ENCODE results near the gene KRTAP10-6.

Gene KRTAP10-6

DNA sequence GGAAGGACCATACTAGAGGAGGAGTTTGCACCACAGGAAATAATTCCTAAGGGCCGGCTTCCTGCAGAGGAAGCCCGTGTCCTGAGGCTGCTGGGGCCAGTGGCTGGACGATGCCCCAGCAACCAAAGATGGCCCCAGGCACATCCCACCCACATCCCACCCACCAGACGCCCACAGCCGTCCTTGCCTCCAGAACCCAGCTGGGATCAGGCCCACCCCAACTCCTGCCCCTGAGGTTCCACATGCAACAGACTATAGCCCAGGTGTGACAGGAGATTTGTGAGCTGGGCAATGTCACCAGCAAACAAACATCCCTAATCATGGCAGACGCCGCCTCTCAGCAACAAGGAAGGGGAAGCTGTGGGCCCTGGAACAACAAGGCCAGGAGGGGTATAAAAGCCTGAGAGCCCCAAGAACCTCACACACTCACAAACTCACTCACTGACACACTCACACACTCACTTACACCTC, 34.4 kb upstream of the KRTAP10-6 start, which contains the start of gene KRTAP10-9:
Gene KRTAP10-9, plus strand, starts transcription at position 421 of the 471 bp plus-strand sequence. CDS start 79 bp downstream, outside the sequence.
- Histone ChIP-seq H3K9ac (ENCODE audit: low read depth, low read length) (no peak within 1 kb of the TSS), H3K36me3 (ENCODE audit: insufficient read depth, low read length) (no peaks in the 10 kb centered on the region)

DNA sequence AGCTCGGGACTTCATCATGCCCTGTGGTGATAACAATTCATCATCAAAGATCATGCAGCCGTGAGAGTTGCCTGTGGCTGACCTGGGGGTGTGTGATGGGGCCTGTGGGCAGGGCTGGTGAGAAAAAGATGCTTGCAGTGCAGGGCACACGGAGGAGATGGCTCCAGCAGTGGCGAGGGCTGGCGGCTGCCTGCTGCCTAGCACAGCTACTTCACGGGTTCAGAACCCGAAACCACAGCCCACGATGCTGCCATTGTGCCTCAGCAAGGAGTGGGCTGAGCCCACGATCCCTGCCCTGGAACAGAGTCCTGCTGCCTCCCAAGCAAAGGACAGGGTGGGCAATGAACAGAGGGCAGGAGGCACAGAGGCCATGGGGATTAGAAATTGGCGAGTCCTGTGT, 34.0 kb upstream of the KRTAP10-6 start:
- H3K9me3 ChIP-seq (ENCODE audit: control insufficient read depth, insufficient read depth, low read length): peaks cover 9% of the 10 kb centered on the region
- no peak overlapping the region for H3K9ac ChIP-seq (ENCODE audit: low read depth, low read length)
- no peaks in the 10 kb centered on the region for H3K4me1 ChIP-seq (ENCODE audit: insufficient read depth, low read length)
- H3K36me3 ChIP-seq (ENCODE audit: insufficient read depth, low read length): no peaks in the 10 kb centered on the region

More for the DNA sequence above, 34.4 kb upstream of the KRTAP10-6 start, which contains the start of gene KRTAP10-9:
- H3K9me3 ChIP-seq (ENCODE audit: control insufficient read depth, insufficient read depth, low read length): peaks cover 11% of the 10 kb centered on the region
- no peaks in the 10 kb centered on the region for H3K4me1 ChIP-seq (ENCODE audit: insufficient read depth, low read length)

DNA sequence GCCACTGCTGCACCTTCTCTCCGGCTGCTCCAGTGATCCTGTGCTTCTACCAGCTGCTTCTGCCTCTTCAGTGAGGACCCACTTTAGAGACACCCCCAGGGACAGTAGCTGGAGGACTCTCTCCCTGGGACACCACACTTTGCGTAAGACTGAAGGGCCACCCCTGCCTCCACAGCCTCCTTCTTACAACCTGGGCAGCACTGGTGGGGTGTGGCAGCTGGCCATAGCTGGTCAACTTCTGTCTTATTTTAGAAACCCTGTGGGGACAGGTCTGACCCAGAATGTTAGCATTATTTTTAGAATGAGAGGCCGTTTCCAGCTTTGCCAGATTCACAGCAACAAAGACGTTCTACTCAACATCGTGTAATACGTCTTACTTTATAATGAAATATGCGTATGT, 33.5 kb upstream of the KRTAP10-6 start:
- Histone ChIP-seq H3K4me1 (ENCODE audit: insufficient read depth, low read length) (no peaks in the 10 kb centered on the region), H3K36me3 (ENCODE audit: insufficient read depth, low read length) (no peaks in the 10 kb centered on the region), H3K9me3 (ENCODE audit: control insufficient read depth, insufficient read depth, low read length) (peaks cover 9% of the 10 kb centered on the region), H3K9ac (ENCODE audit: low read depth, low read length) (no peak overlapping the region)

DNA sequence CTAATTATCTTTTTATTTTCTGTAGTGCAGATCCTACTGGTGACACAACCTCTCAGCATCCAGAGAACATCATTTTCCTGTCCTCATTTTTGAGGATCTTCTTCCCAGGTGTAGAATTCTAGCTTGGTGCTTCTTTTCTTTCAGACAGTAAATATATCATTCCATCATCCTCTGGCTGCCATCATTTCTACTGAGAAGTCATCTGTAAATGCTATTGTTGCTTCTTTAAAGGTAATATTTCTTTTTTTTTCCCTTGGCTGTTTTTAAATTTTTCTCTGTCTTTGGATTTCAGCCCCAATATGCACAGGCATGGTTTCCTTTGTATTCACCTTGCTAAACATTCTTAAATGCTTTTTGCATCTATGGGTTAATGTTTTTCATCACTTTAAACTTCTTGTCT, 31.3 kb upstream of the KRTAP10-6 start:
- Histone ChIP-seq H3K9ac (ENCODE audit: low read depth, low read length) (no peak overlapping the region), H3K9me3 (ENCODE audit: control insufficient read depth, insufficient read depth, low read length) (peaks cover 14% of the 10 kb centered on the region), H3K36me3 (ENCODE audit: insufficient read depth, low read length) (no peaks in the 10 kb centered on the region), H3K4me1 (ENCODE audit: insufficient read depth, low read length) (no peaks in the 10 kb centered on the region)

DNA sequence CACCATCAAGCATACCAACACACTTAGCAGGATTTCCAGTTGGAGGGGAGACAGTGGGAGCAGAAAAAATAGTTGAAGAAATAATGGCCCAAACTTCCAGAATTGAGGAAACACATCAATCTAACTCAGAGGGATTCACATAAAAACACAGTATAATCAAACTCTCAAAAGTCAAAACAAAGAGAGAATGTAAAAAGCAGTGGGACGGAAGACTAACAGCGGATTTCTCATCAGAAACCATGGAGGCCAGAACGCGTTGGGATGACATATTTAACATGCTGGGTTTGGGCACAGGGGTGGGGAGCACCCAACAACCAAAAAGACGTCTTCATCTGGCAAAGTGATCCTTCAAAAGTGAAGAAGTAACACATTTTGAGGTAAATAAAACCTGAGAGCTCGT, 27.6 kb upstream of the KRTAP10-6 start:
- Histone ChIP-seq H3K9ac (ENCODE audit: low read depth, low read length) (no peak overlapping the region), H3K9me3 (ENCODE audit: control insufficient read depth, insufficient read depth, low read length) (peaks cover 14% of the 10 kb centered on the region), H3K36me3 (ENCODE audit: insufficient read depth, low read length) (no peaks in the 10 kb centered on the region), H3K4me1 (ENCODE audit: insufficient read depth, low read length) (no peaks in the 10 kb centered on the region)

DNA sequence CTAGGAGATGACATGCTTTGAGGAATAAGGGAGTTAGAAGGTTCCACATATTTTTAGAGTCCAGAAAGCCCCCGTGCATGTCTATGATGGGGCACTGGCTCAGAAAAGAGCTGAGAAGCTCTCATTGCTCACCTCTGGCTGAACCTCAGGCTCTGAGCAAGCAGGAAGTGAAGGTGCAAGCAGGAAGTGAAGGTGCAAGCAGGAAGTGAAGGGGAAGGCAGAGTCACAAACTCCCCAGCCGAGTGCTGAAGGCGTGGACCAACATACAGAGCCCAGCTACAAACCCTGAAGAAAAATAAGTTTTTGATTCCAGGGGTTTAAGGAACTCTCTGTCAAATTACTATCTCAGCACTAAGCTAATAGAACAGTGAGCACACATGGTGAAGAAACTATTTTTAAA, 26.6 kb upstream of the KRTAP10-6 start:
- Histone ChIP-seq H3K36me3 (ENCODE audit: insufficient read depth, low read length) (no peaks in the 10 kb centered on the region), H3K9me3 (ENCODE audit: control insufficient read depth, insufficient read depth, low read length) (peaks cover 11% of the 10 kb centered on the region), H3K4me1 (ENCODE audit: insufficient read depth, low read length) (no peaks in the 10 kb centered on the region), H3K9ac (ENCODE audit: low read depth, low read length) (no peak overlapping the region)

DNA sequence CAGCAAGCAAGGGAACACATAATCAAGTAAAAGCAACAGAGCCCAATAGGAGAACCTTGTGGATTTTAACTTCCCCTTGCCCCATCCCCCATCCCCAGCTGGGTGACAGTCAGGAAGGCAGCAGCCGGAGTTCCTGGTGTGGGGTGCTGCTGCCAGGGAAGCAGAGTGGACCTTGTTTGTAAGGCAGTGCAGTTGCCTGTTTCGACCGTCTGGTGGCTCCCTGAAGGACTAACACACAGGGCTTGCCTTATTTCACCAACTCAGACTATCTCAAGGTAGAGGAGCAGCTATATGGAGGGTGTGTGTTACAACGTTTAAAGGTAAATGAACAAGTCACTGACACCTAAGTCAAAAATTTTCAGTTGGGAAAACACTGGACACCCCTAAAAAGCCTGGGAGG, 26.2 kb upstream of the KRTAP10-6 start:
- H3K4me1 ChIP-seq (ENCODE audit: insufficient read depth, low read length): no peaks in the 10 kb centered on the region
- no peak overlapping the region for H3K9ac ChIP-seq (ENCODE audit: low read depth, low read length)
- H3K36me3 ChIP-seq (ENCODE audit: insufficient read depth, low read length): no peaks in the 10 kb centered on the region
- H3K9me3 ChIP-seq (ENCODE audit: control insufficient read depth, insufficient read depth, low read length): peaks cover 11% of the 10 kb centered on the region

DNA sequence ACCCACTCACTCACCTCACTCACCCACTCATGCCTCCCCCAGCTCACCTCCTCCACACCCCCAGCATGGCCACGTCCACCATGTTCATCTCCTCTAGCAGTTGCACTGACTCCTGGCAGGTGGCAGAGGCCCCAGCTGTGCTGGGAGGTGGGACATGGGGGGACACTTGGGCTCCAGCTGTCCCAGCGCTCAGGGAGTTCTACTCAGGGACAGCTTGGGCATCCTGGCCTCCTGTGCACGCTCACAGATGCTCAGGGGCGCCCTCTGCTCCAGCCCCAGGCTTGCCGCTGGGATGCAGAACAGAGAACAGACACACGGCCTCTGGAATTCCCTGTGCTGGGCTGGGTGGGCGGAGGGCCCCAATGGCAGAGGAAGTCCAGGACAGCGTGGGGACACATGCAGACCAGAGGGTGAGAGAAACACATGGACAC, 24.8 kb upstream of the KRTAP10-6 start:
- Histone ChIP-seq H3K4me1 (ENCODE audit: insufficient read depth, low read length) (no peaks in the 10 kb centered on the region), H3K9ac (ENCODE audit: low read depth, low read length) (no peak overlapping the region), H3K9me3 (ENCODE audit: control insufficient read depth, insufficient read depth, low read length) (peaks cover 7% of the 10 kb centered on the region), H3K36me3 (ENCODE audit: insufficient read depth, low read length) (no peaks in the 10 kb centered on the region)

DNA sequence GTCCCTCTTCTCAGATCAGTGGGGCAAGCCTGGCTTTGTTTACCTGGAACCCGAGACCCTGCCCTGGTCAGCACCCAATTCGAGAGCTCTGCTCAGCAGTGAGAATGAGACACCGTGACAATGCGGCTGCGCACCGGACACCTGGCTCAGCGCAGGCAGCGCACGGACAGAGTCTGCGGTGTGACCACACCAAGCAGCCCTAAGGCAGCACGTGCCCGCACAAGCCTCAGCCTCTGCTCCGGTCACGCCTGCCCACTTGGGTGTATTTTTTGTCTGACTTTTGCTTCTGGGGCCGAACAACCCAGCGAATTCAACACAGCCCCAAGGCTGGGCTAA, 24.3 kb upstream of the KRTAP10-6 start:
- no peaks in the 10 kb centered on the region for H3K4me1 ChIP-seq (ENCODE audit: insufficient read depth, low read length)
- peaks cover 5% of the 10 kb centered on the region for H3K9me3 ChIP-seq (ENCODE audit: control insufficient read depth, insufficient read depth, low read length)
- H3K36me3 ChIP-seq (ENCODE audit: insufficient read depth, low read length): no peaks in the 10 kb centered on the region
- no peak overlapping the region for H3K9ac ChIP-seq (ENCODE audit: low read depth, low read length)

DNA sequence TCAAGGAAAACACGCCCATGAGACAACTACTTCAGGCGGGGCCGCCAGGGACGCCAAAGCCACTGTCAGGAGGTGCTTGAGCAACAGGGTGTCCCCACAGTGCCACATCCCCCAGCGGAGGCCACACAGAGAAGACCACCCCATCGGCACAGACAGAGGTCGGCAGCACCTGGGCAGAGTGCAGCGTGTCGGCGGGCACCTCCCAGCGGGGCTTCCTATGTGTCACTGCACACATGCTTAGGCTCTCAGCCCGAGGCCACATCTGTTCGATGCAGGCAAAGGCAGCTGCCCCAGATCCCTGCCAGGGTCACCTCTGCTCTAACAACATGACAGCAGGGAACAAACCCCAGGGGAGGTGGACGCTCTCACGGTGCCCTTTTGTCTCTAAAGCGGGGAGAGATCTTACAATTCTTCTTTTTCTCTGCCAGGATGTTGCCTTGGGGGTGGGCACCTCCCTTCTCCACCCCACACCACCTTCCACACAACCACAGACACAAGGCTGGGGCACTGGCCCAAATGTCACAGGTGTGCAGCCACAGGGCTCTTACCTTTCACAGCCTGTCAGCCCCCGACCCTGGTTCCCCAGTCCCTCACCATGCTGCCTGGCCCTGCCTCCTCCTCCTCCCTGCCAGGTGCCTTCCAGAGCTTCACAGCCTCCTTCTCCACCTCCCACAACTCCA, 23.7 kb upstream of the KRTAP10-6 start:
- H3K9me3 ChIP-seq (ENCODE audit: control insufficient read depth, insufficient read depth, low read length): peaks cover 5% of the 10 kb centered on the region
- no peaks in the 10 kb centered on the region for H3K36me3 ChIP-seq (ENCODE audit: insufficient read depth, low read length)
- no peaks in the 10 kb centered on the region for H3K4me1 ChIP-seq (ENCODE audit: insufficient read depth, low read length)
- H3K9ac ChIP-seq (ENCODE audit: low read depth, low read length): no peak overlapping the region

DNA sequence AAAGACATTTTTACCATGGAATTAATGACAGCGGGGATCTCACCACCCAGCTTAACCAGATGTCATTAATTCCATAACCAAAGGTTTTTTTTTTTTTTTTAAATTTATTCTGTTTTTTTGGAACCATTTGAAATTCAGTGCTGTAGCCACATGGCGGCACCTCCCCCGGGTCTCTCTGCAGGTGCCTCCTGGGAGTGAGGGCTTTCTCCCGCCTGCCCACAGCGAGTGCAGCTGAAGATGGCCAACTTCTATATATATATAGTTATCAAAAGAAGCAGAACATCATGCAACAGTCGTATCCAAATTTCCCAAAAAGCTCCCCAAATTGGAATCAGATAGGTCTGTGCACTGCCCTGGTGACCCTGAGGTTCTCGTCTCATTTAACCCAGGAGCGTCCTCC, 23.2 kb upstream of the KRTAP10-6 start:
- H3K9ac ChIP-seq (ENCODE audit: low read depth, low read length): no peak overlapping the region
- no peaks in the 10 kb centered on the region for H3K36me3 ChIP-seq (ENCODE audit: insufficient read depth, low read length)
- H3K9me3 ChIP-seq (ENCODE audit: control insufficient read depth, insufficient read depth, low read length): peaks cover 5% of the 10 kb centered on the region
- no peaks in the 10 kb centered on the region for H3K4me1 ChIP-seq (ENCODE audit: insufficient read depth, low read length)

DNA sequence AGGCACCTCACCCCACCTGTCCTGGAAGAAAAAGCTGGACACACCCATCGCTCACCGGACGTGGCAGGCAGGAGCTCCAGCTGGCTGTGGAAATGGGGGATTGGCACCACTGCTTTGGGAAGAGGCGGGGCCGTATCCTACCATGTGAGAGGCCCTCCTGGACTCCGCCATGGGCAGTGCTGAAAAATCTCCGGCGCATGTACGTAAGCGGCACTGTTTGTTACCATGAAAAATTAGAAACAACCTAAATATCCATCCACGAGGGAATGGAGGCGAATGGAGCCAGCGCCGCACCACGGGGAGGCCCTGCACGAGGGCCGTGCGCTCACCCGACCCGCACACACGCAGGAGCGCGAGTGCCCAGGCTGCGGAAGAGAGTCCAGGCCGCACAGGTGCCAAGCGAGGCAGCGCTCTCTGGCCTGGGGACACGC, 22.7 kb upstream of the KRTAP10-6 start:
- H3K36me3 ChIP-seq (ENCODE audit: insufficient read depth, low read length): no peaks in the 10 kb centered on the region
- no peaks in the 10 kb centered on the region for H3K4me1 ChIP-seq (ENCODE audit: insufficient read depth, low read length)
- H3K9me3 ChIP-seq (ENCODE audit: control insufficient read depth, insufficient read depth, low read length): peaks cover 4% of the 10 kb centered on the region
- H3K9ac ChIP-seq (ENCODE audit: low read depth, low read length): no peak overlapping the region

DNA sequence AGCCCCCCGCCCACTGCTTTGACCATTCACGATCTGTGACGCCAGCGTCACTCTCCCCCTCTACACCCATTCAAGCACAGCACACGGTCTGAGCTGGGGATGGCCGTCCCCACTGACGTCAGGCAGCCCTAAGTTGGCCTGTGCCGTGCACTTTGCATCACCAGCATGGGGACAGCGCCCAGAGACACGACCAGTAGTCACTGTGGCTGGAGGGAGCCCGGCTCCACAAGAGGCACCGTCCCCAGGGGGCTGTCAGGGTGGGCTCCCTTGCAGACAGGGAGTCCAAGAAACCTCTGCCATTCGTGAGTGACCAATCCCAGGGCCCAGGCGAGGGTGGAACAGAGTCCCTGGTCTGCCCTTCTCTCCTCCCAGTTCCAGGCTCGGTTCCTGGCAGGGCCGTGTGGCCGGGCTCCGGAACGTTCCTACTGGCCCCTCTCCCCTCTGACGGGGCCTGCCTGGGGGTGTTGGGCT, 21.9 kb upstream of the KRTAP10-6 start:
- no peaks in the 10 kb centered on the region for H3K4me1 ChIP-seq (ENCODE audit: insufficient read depth, low read length)
- H3K9me3 ChIP-seq (ENCODE audit: control insufficient read depth, insufficient read depth, low read length): peaks cover 4% of the 10 kb centered on the region; the same call in 1 of the 2 replicates
- H3K36me3 ChIP-seq (ENCODE audit: insufficient read depth, low read length): no peaks in the 10 kb centered on the region
- no peak overlapping the region for H3K9ac ChIP-seq (ENCODE audit: low read depth, low read length)

DNA sequence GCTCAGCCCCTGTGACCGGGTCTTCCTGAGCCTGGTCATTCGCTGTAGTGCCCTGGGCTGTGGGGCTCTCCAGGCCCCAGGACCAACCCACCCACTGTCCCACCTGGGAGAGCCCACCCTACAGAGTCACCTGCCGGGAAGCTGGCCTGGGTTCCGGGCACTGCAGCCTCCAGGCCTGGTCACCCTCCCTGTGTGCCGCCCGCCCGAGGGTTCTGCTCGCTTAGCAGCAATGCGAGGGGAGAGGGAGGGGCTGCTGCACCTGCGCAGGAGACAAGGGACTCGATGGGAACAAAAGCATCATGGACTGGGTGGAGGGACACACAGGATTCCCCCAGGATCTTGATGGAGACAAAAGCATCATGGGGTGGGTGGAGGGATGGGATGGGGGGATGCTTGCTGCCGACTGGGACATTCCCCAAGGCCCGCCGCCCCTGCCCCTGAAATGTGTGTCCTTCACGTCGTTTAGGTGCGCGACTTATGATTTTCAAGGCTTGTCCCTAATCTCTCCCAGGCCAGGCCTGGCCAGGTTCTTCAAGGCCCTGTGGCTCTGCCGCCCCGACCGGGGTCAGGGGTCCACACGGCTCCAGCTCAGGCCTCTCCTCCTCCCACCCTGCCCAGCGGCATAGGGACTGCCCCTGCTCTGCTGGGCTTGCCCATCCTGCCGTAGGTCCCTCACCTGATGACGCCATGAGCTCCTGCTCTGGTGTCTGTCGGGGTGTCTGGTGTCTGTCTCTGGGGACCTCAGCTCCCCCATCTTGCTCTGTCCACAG, 21.3 kb upstream of the KRTAP10-6 start:
- peaks cover 5% of the 10 kb centered on the region; the same call in 1 of the 2 replicates for H3K9me3 ChIP-seq (ENCODE audit: control insufficient read depth, insufficient read depth, low read length)
- H3K4me1 ChIP-seq (ENCODE audit: insufficient read depth, low read length): no peaks in the 10 kb centered on the region
- H3K36me3 ChIP-seq (ENCODE audit: insufficient read depth, low read length): no peaks in the 10 kb centered on the region
- no peak overlapping the region for H3K9ac ChIP-seq (ENCODE audit: low read depth, low read length)

All from ES-I3 (cell line).